ENCODE results near the gene TF.

The TF gene

DNA sequence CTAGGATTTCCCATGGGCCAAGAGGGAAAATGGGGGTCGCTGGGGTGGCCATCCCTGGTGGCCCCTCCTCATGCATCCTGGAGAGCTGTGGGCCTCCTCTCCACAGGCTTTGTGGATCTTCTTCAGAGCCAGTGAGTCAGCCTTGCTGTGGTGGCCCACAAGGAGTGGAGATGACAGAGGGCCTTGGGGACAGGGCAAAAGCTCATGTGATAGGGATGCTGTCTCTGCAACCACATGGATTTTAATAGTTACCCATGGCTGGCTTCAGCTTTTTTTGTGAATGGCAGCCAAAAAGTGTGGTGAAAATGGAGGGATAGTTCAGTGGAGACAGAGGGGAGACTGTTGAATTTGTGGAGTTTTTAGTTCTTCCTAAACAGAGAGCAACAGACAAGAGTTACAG, 1.2 kb downstream of the TF start:
- peak in 1 of 56 donors; percentile 21 for DNase-seq

DNA sequence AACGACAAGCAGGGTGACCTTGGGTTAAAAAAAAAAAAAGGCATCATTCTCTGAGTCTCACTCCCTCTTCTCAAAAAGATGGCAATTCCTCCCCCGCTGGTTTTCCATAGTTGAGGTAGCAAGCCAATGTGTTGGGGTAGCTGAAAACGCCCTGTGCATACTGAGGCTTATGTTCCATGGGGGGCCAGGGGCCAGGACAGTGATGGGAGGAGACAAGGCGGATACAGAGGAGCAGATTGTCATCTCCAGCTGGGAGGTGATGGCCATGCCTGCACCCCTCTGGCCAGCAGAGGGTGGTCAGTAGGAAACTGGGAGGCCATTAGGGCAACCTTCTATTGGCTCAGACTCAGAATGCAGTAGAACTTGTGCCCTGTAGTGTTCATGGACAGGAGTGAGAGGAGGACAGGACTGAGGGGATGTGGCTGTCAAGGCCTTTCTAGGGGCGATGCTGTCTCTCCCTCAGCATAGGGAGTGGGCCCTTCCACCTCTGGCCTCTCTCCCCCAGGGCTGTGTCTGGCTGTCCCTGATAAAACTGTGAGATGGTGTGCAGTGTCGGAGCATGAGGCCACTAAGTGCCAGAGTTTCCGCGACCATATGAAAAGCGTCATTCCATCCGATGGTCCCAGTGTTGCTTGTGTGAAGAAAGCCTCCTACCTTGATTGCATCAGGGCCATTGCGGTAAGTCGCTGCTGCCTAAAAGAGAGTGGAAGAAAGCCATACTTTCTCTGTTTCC, 1.9 kb downstream of the TF start:
- peak in 8 of 56 donors; percentile 22 to 39 (median 26) for DNase-seq

- no peak for DNase-seq
These were observed 3.5 kb downstream of the TF start for GRCh38 chr3:133749427-133750258.

DNA sequence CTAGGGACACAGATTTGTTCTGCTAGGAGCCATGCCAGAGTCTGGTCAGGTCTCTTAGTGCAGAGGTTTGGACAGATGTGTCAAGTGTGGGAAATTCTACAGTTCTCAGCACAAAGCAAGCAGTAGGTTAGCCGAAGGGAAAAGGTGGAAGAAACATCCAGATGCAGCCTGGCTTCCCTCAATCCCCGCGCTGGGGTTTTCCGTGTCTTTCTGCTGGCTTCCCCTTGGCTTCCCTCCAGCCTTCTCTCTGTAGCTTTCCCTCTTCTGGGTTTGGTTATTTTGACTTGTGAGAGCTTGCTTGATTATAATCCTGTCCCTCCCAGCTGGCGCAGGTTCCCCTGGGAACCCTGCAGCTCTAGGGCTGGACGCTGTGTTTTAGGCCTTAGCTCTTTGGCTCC, 4.1 kb downstream of the TF start:
- DNase-seq: peak in 1 of 56 donors; percentile 17

- DNase-seq: no peak
These were observed 7.0 kb downstream of the TF start for GRCh38 chr3:133753107-133753778.

DNA sequence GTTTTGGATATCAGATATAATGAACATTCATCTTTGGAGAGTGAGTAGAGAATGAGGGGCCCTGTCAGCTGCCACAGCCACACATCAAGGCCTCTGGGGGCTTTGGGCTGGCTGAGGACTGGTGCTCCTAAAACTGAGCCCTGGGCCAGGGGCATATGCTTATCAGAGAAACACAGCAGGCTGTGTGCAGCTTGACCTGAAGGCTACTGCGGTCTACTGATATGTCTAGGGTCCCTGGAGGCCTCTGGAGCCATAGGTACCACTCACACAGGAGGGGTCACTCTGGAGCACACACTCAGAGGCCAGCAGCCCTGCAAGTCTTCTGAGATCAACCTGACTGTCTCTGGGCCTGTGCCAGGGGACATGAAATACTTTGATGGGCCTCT, 7.6 kb downstream of the TF start:
- DNase-seq: no peak

DNA sequence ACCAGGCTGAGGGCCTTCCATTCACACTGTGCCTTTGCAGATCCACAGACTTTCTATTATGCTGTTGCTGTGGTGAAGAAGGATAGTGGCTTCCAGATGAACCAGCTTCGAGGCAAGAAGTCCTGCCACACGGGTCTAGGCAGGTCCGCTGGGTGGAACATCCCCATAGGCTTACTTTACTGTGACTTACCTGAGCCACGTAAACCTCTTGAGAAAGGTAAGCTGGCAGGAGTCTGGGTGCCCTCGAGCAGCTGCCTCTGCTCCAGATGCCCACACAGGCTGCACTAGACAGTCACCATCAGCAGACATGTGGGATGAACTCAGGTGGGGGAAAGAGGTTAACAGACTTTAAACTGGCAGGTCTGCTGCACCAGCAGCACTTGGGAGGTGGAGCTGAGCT, 8.3 kb downstream of the TF start:
- DNase-seq: no peak

- DNase-seq: no peak
These were observed 9.0 kb downstream of the TF start for GRCh38 chr3:133754973-133755828.

DNA sequence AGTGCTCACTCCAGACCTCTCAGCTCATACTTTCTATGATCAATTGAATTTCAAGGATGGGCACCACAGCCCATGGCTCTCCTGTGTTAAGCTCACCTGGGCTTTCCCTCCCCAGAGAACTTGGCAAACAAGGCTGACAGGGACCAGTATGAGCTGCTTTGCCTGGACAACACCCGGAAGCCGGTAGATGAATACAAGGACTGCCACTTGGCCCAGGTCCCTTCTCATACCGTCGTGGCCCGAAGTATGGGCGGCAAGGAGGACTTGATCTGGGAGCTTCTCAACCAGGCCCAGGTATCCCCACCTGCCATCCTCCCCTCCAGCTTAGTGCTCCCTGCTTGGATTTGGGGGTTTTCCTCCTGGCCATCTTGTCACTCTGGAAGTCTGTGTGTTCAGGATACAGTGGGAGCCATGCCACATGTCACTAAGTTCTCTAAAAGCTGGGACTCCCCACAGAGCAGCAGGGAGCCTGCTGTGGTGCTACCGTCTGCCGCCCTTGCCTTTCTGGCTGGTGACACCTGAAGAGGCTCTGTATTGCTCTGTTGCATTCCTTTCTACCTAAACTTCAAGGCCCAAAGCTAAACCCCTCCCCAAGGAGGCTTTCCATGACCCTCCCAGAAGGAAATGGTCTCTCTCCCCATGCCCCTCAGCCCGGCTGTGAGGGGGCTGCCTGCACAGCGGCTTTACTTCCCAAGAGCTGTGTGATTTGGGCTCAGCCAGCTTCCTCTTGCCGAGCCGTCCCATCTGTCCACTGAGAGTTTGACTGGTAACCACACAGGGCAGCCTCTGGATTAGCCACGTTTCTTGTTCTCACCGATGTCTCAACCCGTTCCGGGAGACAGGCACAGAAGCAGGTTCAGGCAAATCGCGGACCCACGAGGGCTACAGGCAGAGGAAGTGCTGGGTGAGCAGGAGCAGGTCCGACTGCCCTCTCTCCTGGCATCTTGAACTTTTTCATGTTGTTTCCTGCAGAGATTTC, 10.8 kb downstream of the TF start:
- no peak for DNase-seq

- no peak for DNase-seq
These were observed 11.7 kb downstream of the TF start for GRCh38 chr3:133757701-133758567.

GRCh38 chr3:133758568-133758928, 12.4 kb downstream of the TF start:
- DNase-seq: no peak

- DNase-seq: no peak
These were observed 13.0 kb downstream of the TF start for GRCh38 chr3:133758964-133759739.

- no peak for DNase-seq
These were observed 13.6 kb downstream of the TF start for GRCh38 chr3:133759740-133760305.

GRCh38 chr3:133760916-133761315, 14.7 kb downstream of the TF start:
- no peak for DNase-seq

DNA sequence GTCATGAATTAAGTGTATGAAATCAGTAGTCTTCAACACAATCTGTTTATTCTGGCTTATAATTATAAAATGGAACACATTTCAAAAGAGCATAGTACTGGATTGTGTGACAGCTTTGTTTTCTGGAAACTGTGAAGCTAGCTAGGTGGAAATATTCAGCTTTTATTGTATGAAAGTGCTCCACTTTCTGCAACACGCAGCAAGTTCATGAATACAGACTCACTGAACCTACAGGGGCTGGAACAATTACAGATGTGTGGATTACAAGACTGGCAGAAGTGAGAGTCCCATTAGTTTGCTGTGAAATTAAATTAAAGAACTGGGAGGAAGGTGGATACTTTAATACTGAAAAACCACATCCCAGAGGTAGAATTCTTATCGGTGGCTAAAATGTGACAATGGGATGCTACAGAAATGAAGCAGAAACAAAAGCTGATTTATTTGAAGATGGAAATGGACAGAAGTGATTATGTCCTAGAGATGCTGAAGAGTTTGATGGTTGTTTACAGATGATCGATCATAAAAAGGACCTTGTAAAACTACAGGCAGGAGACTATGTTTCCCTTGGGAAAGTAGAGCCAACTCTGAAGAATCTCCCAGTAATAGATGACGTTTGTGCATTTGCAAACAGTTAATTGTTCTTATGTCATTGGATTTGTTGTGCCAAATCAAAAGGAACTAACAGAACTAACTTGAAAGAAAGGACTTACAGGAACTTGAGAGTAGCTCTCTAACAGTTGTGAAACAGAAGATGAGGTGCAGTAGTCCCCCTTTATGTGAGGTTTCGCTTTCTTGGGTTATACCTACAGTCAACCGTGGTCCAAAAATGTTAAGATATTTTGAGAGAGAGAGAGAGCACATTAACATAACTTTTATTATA, 15.7 kb downstream of the TF start:
- DNase-seq: no peak

- no peak for DNase-seq
These were observed 16.3 kb downstream of the TF start for GRCh38 chr3:133762539-133762938.

Data from amygdala (tissue), 56 donors.